NB4 (cell line): ENCODE results near the gene ZNF710.
"Not testable (repeated sequence)": the region's sequence is repeated elsewhere in the genome, so short reads cannot be mapped to it uniquely, and the experiment has no call there.

Source experiments
- DNase-seq: peaks from one replicate; pipeline ENCODE4 v3.0.0; 2010; ENCODE audit warnings: low read depth
- H3K4me3 ChIP-seq: one replicate; pipeline ENCODE4 v1.5.1; 2011; ENCODE audit warnings: mild to moderate bottlenecking, low read depth, low read length, moderate library complexity
- MAX ChIP-seq: IDR thresholded peaks from 2 replicates; pipeline ENCODE4 v1.6.1; 2011; ENCODE audit warnings: low read depth, low read length
- MYC ChIP-seq: IDR thresholded peaks from 2 replicates; pipeline ENCODE4 v1.6.1; 2011; ENCODE audit warnings: low read depth, low read length
- POLR2A ChIP-seq: IDR thresholded peaks from 2 replicates; pipeline ENCODE4 v1.6.1; 2011; ENCODE audit warnings: mild to moderate bottlenecking; ENCODE audit not compliant: insufficient read length; ENCODE audit errors: extremely low read depth
- TF ChIP-seq, protein P1 (sequence below): IDR thresholded peaks from one replicate; pipeline ENCODE4 v1.5.1; 2012; ENCODE audit warnings: low read depth, low read length

Gene ZNF710, protein sequence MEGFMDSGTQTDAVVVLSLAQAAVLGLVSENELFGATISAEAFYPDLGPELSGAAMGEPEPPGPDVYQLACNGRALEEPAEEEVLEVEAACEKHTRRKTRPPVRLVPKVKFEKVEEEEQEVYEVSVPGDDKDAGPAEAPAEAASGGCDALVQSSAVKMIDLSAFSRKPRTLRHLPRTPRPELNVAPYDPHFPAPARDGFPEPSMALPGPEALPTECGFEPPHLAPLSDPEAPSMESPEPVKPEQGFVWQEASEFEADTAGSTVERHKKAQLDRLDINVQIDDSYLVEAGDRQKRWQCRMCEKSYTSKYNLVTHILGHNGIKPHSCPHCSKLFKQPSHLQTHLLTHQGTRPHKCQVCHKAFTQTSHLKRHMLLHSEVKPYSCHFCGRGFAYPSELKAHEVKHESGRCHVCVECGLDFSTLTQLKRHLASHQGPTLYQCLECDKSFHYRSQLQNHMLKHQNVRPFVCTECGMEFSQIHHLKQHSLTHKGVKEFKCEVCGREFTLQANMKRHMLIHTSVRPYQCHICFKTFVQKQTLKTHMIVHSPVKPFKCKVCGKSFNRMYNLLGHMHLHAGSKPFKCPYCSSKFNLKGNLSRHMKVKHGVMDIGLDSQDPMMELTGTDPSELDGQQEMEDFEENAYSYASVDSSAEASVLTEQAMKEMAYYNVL

GRCh38 chr15:90001062-90001682 lies at the start of gene ZNF710:
Gene ZNF710 (plus strand): TSS chr15:90001324. CDS start chr15:90067138, 65,814 bp downstream.
- TF ChIP-seq MAX (no peak), POLR2A (peak; percentile 7)
- DNase-seq = peak; percentile 73
- H3K4me3 ChIP-seq = peak within 1 kb of the TSS; percentile 80

DNA sequence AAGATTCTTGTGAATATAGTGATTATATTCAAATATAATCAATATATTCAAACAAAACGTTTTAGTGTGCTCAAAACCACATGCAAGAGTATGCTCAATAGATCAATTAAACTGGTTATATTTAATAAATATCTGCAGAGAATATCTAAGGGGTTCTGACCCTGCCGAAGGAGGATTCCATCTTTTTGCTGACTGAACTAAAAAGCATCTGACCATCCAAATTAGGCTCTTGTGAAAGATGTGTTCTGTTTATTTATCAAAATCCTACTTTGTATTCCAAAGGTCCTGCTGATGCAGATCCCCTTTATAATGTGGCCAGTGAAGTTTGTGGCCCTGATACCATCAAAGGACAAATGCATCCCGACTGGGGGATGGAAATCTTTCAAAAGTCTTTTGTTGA lies 46.6 kb upstream of the ZNF710 start:
- DNase-seq = no peak
- TF ChIP-seq MAX (no peak), MYC (no peak), POLR2A (no peak)
- TF ChIP-seq, protein P1, sequence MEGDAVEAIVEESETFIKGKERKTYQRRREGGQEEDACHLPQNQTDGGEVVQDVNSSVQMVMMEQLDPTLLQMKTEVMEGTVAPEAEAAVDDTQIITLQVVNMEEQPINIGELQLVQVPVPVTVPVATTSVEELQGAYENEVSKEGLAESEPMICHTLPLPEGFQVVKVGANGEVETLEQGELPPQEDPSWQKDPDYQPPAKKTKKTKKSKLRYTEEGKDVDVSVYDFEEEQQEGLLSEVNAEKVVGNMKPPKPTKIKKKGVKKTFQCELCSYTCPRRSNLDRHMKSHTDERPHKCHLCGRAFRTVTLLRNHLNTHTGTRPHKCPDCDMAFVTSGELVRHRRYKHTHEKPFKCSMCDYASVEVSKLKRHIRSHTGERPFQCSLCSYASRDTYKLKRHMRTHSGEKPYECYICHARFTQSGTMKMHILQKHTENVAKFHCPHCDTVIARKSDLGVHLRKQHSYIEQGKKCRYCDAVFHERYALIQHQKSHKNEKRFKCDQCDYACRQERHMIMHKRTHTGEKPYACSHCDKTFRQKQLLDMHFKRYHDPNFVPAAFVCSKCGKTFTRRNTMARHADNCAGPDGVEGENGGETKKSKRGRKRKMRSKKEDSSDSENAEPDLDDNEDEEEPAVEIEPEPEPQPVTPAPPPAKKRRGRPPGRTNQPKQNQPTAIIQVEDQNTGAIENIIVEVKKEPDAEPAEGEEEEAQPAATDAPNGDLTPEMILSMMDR = no peak
- no peak overlapping the region for H3K4me3 ChIP-seq

- H3K4me3 ChIP-seq, DNase-seq: not testable (repeated sequence)
Measured at GRCh38 chr15:89955449-89955998, 45.6 kb upstream of the ZNF710 start.

GRCh38 chr15:89958107-89958805 lies 42.9 kb upstream of the ZNF710 start:
- H3K4me3 ChIP-seq = no peak overlapping the region
- no peak for DNase-seq
- TF ChIP-seq MAX = no peak
- TF ChIP-seq, protein P1 = no peak
- TF ChIP-seq POLR2A = no peak
- TF ChIP-seq MYC = no peak

GRCh38 chr15:89963301-89964231 lies 37.6 kb upstream of the ZNF710 start:
- H3K4me3 ChIP-seq = no peak overlapping the region
- peak; percentile 30 for DNase-seq
- TF ChIP-seq MAX (peak; percentile 49), MYC (no peak)

- no peak for TF ChIP-seq MYC
- TF ChIP-seq POLR2A = no peak
- no peak for TF ChIP-seq MAX
- TF ChIP-seq, protein P1 = no peak
- no peak for DNase-seq
- H3K4me3 ChIP-seq = no peak overlapping the region
Measured at GRCh38 chr15:89964232-89964954, 36.7 kb upstream of the ZNF710 start.
